ENCODE results near the gene BDKRB1.

DNA sequence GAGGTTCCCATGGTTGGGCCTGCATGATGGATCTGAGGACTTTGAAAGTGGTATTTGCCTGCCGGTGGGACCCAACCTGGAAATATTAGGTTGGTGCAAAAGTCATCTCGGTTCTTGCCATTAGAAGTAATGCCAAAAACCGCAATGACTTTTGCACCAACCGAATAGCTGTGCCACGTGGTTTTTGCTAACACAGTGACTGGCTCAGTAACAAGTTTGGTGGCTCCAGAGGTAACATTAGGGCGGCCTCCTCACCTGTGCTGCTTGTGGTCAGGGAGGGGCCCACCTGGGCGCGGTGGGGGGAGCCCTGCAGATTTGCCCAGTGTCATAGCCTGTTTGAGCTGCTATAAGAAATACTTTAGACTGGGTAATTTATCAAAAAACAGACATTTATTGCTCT is 49.5 kb upstream of the BDKRB1 start:
- TF ChIP-seq EZH2 (IDR thresholded peaks at IDR 0.05; ENCODE audit: borderline replicate concordance, low read depth, low read length, severe bottlenecking) = no peak
- TF ChIP-seq, protein P1, sequence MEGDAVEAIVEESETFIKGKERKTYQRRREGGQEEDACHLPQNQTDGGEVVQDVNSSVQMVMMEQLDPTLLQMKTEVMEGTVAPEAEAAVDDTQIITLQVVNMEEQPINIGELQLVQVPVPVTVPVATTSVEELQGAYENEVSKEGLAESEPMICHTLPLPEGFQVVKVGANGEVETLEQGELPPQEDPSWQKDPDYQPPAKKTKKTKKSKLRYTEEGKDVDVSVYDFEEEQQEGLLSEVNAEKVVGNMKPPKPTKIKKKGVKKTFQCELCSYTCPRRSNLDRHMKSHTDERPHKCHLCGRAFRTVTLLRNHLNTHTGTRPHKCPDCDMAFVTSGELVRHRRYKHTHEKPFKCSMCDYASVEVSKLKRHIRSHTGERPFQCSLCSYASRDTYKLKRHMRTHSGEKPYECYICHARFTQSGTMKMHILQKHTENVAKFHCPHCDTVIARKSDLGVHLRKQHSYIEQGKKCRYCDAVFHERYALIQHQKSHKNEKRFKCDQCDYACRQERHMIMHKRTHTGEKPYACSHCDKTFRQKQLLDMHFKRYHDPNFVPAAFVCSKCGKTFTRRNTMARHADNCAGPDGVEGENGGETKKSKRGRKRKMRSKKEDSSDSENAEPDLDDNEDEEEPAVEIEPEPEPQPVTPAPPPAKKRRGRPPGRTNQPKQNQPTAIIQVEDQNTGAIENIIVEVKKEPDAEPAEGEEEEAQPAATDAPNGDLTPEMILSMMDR (IDR thresholded peaks at IDR 0.05; ENCODE audit: borderline replicate concordance, extremely low read depth, low read length, poor library complexity, severe bottlenecking) = no peak
